H1 (cell line): Measurements from ENCODE around the gene FADS2. TPM values are rescaled to one million over a fixed set of nuclear protein-coding genes. Genes with fewer than 3 reads are reported as not detected.
A peak's percentile ranks its signal among the peaks of the same experiment; 100 is the strongest.

Experiments used
- CTCF ChIA-PET: fragments of 300-600 bp; sonication (Branson Sonifier 250); formaldehyde crosslinking; loops from one replicate; lab custom pipeline; 2021; ENCODE audit not compliant: partially characterized antibody; lab: Charles Lee
- POLR2A ChIA-PET: fragments of 300-600 bp; sonication (Branson Sonifier 250); formaldehyde crosslinking; loops from one replicate; lab custom pipeline; 2021; ENCODE audit warnings: inconsistent platforms; ENCODE audit not compliant: partially characterized antibody; lab: Charles Lee
- DNase-seq, 2 experiments: peaks; one replicate each; pipeline versions ENCODE4 v3.0.0 to v3.0.0-alpha.2; 2010 to 2022; ENCODE audit warnings: low spot score in 2 of 2, low read depth in 1 of 2, mixed read lengths in 1 of 2
- FAIRE-seq: peaks from 2 replicates; lab custom pipeline; 2011; peaks lifted over from hg19 to GRCh38; lab: Jason Lieb, UNC
- H2AFZ ChIP-seq: 2 replicates; pipeline ENCODE4 v1.8.1; 2012; ENCODE audit warnings: low read length, inconsistent platforms
- H2AK5ac ChIP-seq: 2 replicates; pipeline ENCODE4 v1.6.1; 2013; ENCODE audit warnings: low read depth, low read length
- H2BK120ac ChIP-seq: replicated peaks from 2 replicates; pipeline ENCODE3; 2013; ENCODE audit warnings: low read depth, low read length, inconsistent platforms
- H2BK12ac ChIP-seq: 2 replicates; pipeline ENCODE4 v1.6.1; 2013; ENCODE audit warnings: low read depth, low read length
- H2BK15ac ChIP-seq: 2 replicates; pipeline ENCODE4 v1.6.1; 2013; ENCODE audit warnings: low read length
- H2BK20ac ChIP-seq: 2 replicates; pipeline ENCODE4 v1.6.1; 2013; ENCODE audit warnings: low read length
- H2BK5ac ChIP-seq: 2 replicates; pipeline ENCODE4 v1.6.1; 2013; ENCODE audit warnings: low read depth, low read length
- H3K14ac ChIP-seq: 2 replicates; pipeline ENCODE4 v1.6.1; 2013; ENCODE audit warnings: inconsistent platforms; ENCODE audit not compliant: insufficient read length
- H3K18ac ChIP-seq: 2 replicates; pipeline ENCODE4 v1.6.1; 2013; ENCODE audit warnings: low read length; ENCODE audit errors: extremely low read depth
- H3K23ac ChIP-seq: 2 replicates; pipeline ENCODE4 v1.6.1; 2013; ENCODE audit warnings: inconsistent platforms; ENCODE audit not compliant: insufficient read length
- H3K23me2 ChIP-seq: 2 replicates; pipeline ENCODE4 v1.6.1; 2013; ENCODE audit warnings: low read depth, low read length
- H3K27ac ChIP-seq: 2 replicates; pipeline ENCODE4 v1.6.1; 2011; ENCODE audit warnings: low read depth, low read length, inconsistent platforms
- H3K27me3 ChIP-seq, 4 experiments: replicated peaks in 1 of 4; 1 replicate in 1 of 4; 2 replicates in 3 of 4; pipeline versions ENCODE4 v1.6.1 to v1.8.1; 2011 to 2013; ENCODE audit warnings: low read length in 3 of 4, mild to moderate bottlenecking in 3 of 4, inconsistent platforms in 2 of 4, mixed read lengths in 2 of 4, moderate library complexity in 1 of 4; ENCODE audit not compliant: control insufficient read depth in 3 of 4, insufficient read depth in 3 of 4; ENCODE audit errors: extremely low read depth in 1 of 4
- H3K36me3 ChIP-seq, 4 experiments: 2 replicates each; pipeline versions ENCODE4 v1.6.1 to v1.8.1; 2011 to 2013; ENCODE audit warnings: mild to moderate bottlenecking in 4 of 4, low read length in 3 of 4, moderate library complexity in 2 of 4, control low read depth in 1 of 4, inconsistent platforms in 1 of 4; ENCODE audit not compliant: insufficient read depth in 4 of 4, control insufficient read depth in 2 of 4
- H3K4ac ChIP-seq: replicated peaks from 2 replicates; pipeline ENCODE3; 2013; ENCODE audit warnings: low read length, low read depth, mixed read lengths, inconsistent platforms; ENCODE audit not compliant: insufficient read length
- H3K4me1 ChIP-seq, 4 experiments: replicated peaks in 1 of 4; 1 replicate in 1 of 4; 2 replicates in 3 of 4; pipeline versions ENCODE4 v1.6.1 to v1.8.1; 2011 to 2013; ENCODE audit warnings: low read length in 3 of 4, inconsistent platforms in 2 of 4, mixed read lengths in 1 of 4; ENCODE audit not compliant: insufficient read depth in 4 of 4, control insufficient read depth in 3 of 4
- H3K4me2 ChIP-seq, 2 experiments: 2 replicates each; pipeline versions ENCODE4 v1.6.1 to v1.8.1; 2011 to 2013; ENCODE audit warnings: low read depth in 2 of 2, low read length in 2 of 2, control low read depth in 1 of 2, inconsistent platforms in 1 of 2, mild to moderate bottlenecking in 1 of 2; ENCODE audit not compliant: insufficient read depth in 1 of 2
- H3K4me3 ChIP-seq, 4 experiments: fragments of 200-600, 300-600 bp in 1 of 4; sonication (generic), shearing (Covaris generic), sonication (Bioruptor Twin) in 1 of 4; 2 replicates each; pipeline versions ENCODE4 v1.5.1 to v1.8.1; 2011 to 2016; ENCODE audit warnings: low read length in 4 of 4, low read depth in 3 of 4, control low read depth in 2 of 4, inconsistent platforms in 2 of 4, mild to moderate bottlenecking in 2 of 4, mixed read lengths in 1 of 4, moderate library complexity in 1 of 4; ENCODE audit not compliant: insufficient read depth in 2 of 4; ENCODE audit errors: extremely low read depth in 1 of 4
- H3K56ac ChIP-seq: replicated peaks from 2 replicates; pipeline ENCODE3; 2013; ENCODE audit warnings: low read depth, mild to moderate bottlenecking, mixed read lengths, low read length, inconsistent platforms; ENCODE audit not compliant: insufficient read length
- H3K79me1 ChIP-seq: 2 replicates; pipeline ENCODE4 v1.6.1; 2013; ENCODE audit warnings: low read depth, low read length, control low read depth
- H3K79me2 ChIP-seq, 2 experiments: 2 replicates each; pipeline versions ENCODE4 v1.6.1 to v1.8.1; 2012 to 2013; ENCODE audit warnings: low read length in 2 of 2, mild to moderate bottlenecking in 2 of 2, inconsistent platforms in 1 of 2; ENCODE audit not compliant: insufficient read depth in 2 of 2, control insufficient read depth in 1 of 2
- H3K9ac ChIP-seq, 4 experiments: replicated peaks in 1 of 4; 1 replicate in 1 of 4; 2 replicates in 3 of 4; pipeline versions ENCODE4 v1.6.1 to v1.8.1; 2011 to 2013; ENCODE audit warnings: low read depth in 3 of 4, low read length in 3 of 4, control low read depth in 2 of 4, mild to moderate bottlenecking in 2 of 4, moderate library complexity in 2 of 4, inconsistent platforms in 1 of 4; ENCODE audit errors: extremely low read depth in 1 of 4
- H3K9me3 ChIP-seq, 2 experiments: 2 replicates each; pipeline versions ENCODE4 v1.6.1 to v1.8.1; 2012 to 2013; ENCODE audit warnings: mild to moderate bottlenecking in 2 of 2, moderate library complexity in 2 of 2, control low read depth in 1 of 2, inconsistent platforms in 1 of 2, low read depth in 1 of 2, low read length in 1 of 2, mixed read lengths in 1 of 2; ENCODE audit not compliant: insufficient read depth in 2 of 2
- H4K20me1 ChIP-seq, 2 experiments: replicated peaks in 1 of 2; 2 replicates each; pipeline versions ENCODE3 to v1.8.1; 2011 to 2013; ENCODE audit warnings: inconsistent platforms in 2 of 2, low read length in 2 of 2, mild to moderate bottlenecking in 1 of 2; ENCODE audit not compliant: insufficient read depth in 2 of 2, control insufficient read depth in 1 of 2
- H4K5ac ChIP-seq: 2 replicates; pipeline ENCODE4 v1.6.1; 2013; ENCODE audit warnings: low read length, low read depth, mixed read lengths, inconsistent platforms; ENCODE audit not compliant: insufficient read length
- H4K8ac ChIP-seq: 2 replicates; pipeline ENCODE4 v1.8.0; 2013; ENCODE audit warnings: mild to moderate bottlenecking, moderate library complexity, low read length, inconsistent platforms; ENCODE audit not compliant: insufficient read depth; ENCODE audit errors: extremely low read depth
- H4K91ac ChIP-seq: replicated peaks from 2 replicates; pipeline ENCODE3; 2013; ENCODE audit warnings: low read length, mixed read lengths, inconsistent platforms; ENCODE audit not compliant: insufficient read length
- ATF3 ChIP-seq: IDR thresholded peaks from 2 replicates; pipeline ENCODE4 v1.6.1; 2011; ENCODE audit warnings: low read depth, mild to moderate bottlenecking, low read length; ENCODE audit not compliant: insufficient read depth
- CBX8 ChIP-seq: fragments of 300-800, 300-1000 bp; sonication (generic); IDR thresholded peaks from 2 replicates; pipeline ENCODE4 v1.7.1; 2016; ENCODE audit warnings: low read depth, low read length, borderline replicate concordance
- RXRA ChIP-seq: IDR thresholded peaks from 2 replicates; pipeline ENCODE4 v1.6.1; 2011; ENCODE audit warnings: low read depth, mild to moderate bottlenecking, low read length, moderate library complexity; ENCODE audit not compliant: insufficient read depth
- SRF ChIP-seq: IDR thresholded peaks from 2 replicates; pipeline ENCODE4 v1.6.1; 2011; ENCODE audit warnings: mild to moderate bottlenecking, low read depth, low read length, moderate library complexity
- TBP ChIP-seq: IDR thresholded peaks from 2 replicates; pipeline ENCODE4 v1.6.1; 2011; ENCODE audit warnings: low read depth, low read length, improper control_type of control experiment
- ZNF274 ChIP-seq: IDR thresholded peaks from 2 replicates; pipeline ENCODE4 v1.7.0; 2012; ENCODE audit warnings: low read length, borderline replicate concordance; ENCODE audit errors: extremely low read depth
- WGBS, 2 experiments: shearing (Covaris generic) in 1 of 2; methylation state at CpG; one replicate each; pipeline versions ENCODE4 v1.1.6 to v1.1.7; 2013 to 2015; ENCODE audit warnings: low lambda C conversion rate in 2 of 2, mixed read lengths in 2 of 2, inconsistent platforms in 1 of 2, low coverage in 1 of 2, missing lambda C conversion rate in 1 of 2; ENCODE audit not compliant: insufficient replicate concordance in 2 of 2, insufficient coverage in 1 of 2, insufficient read length in 1 of 2; ENCODE audit errors: extremely low coverage in 1 of 2, missing lambda C conversion rate in 1 of 2; 5-methylcytosine and 5-hydroxymethylcytosine counted together
- polyA plus RNA-seq, 7 experiments: library from polyadenylated mRNA; depleted of rRNA in 3 of 7; stranded (reverse) in 5 of 7; unstranded in 2 of 7; fragments of >200 nt in 5 of 7; fragments of 200-250 nt in 2 of 7; gene quantifications; 1 replicate in 5 of 7; 2 replicates in 1 of 7; 4 replicates in 1 of 7; pipeline versions ENCODE4 v1.2.1 to v1.2.3, GENCODE V29; 2011 to 2013; ENCODE audit warnings: missing spikeins in 2 of 7, mixed read lengths in 2 of 7
- total RNA-seq: library from RNA; stranded (reverse); fragmentation: NEBNext Ultra II Directional; extraction: Animal tissue kit (Norgen Biotek cat#: 25700); gene quantifications from 2 replicates; pipeline ENCODE4 v1.2.1, GENCODE V29; 2021
- TF ChIP-seq, protein P1 (sequence below), 3 experiments: IDR thresholded peaks; 1 replicate in 2 of 3; 2 replicates in 1 of 3; pipeline versions ENCODE4 v1.5.1 to v1.6.1; 2011; ENCODE audit warnings: low read length in 3 of 3, mild to moderate bottlenecking in 3 of 3, inconsistent platforms in 2 of 3, low read depth in 1 of 3, moderate library complexity in 1 of 3; ENCODE audit not compliant: insufficient read depth in 1 of 3; ENCODE audit errors: control extremely low read depth in 1 of 3

The FADS2 gene
- total and polyA plus RNA-seq, 2 of the 8 experiments (the other 6 are each of a cell fraction or from before 2014, with no cell fraction given): 499 to 701 TPM

GRCh38 chr11:61907871-61908729, 80.0 kb downstream of the FADS2 start:
- 94% methylated on average over 21 of the region's 21 CpGs; no CpG with 5 or more reads in 1 of the 2 experiments for WGBS, 2 experiments
- no peaks in the 10 kb centered on the region for H3K79me1 ChIP-seq
- TF ChIP-seq, protein P1, sequence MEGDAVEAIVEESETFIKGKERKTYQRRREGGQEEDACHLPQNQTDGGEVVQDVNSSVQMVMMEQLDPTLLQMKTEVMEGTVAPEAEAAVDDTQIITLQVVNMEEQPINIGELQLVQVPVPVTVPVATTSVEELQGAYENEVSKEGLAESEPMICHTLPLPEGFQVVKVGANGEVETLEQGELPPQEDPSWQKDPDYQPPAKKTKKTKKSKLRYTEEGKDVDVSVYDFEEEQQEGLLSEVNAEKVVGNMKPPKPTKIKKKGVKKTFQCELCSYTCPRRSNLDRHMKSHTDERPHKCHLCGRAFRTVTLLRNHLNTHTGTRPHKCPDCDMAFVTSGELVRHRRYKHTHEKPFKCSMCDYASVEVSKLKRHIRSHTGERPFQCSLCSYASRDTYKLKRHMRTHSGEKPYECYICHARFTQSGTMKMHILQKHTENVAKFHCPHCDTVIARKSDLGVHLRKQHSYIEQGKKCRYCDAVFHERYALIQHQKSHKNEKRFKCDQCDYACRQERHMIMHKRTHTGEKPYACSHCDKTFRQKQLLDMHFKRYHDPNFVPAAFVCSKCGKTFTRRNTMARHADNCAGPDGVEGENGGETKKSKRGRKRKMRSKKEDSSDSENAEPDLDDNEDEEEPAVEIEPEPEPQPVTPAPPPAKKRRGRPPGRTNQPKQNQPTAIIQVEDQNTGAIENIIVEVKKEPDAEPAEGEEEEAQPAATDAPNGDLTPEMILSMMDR (IDR thresholded peaks at IDR 0.05; ENCODE audit: control extremely low read depth in 1 of 3, insufficient read depth in 1 of 3, low read depth in 1 of 3, low read length in 3 of 3): no peak
- TF ChIP-seq SRF: no peak
- TF ChIP-seq RXRA: no peak
- TF ChIP-seq TBP: no peak
- TF ChIP-seq ZNF274: no peak
- TF ChIP-seq CBX8: no peak
- TF ChIP-seq ATF3: no peak

More at GRCh38 chr11:61907871-61908729, 80.0 kb downstream of the FADS2 start:
- Histone ChIP-seq H3K79me2 (no peaks in the 10 kb centered on the region), H3K18ac (0 out of 2 replicates have a peak overlapping the region, but pooled peaks have one; percentile 93), H2BK20ac (peak overlapping the region; percentile 80; the same call in 1 of the 2 replicates), H3K23me2 (no peaks in the 10 kb centered on the region), H4K5ac (no peak overlapping the region), H2BK12ac (peak overlapping the region; percentile 81; the same call in 1 of the 2 replicates), H3K56ac (no peak overlapping the region), H3K4ac (no peak overlapping the region), H3K9ac (no peak overlapping the region), H2AFZ (no peak overlapping the region), H3K9me3 (no peaks in the 10 kb centered on the region), H2AK5ac (no peak overlapping the region), H4K8ac (peak overlapping the region; percentile 60; the same call in 1 of the 2 replicates), H3K27me3 (no peaks in the 10 kb centered on the region), H3K4me3 (no peak overlapping the region), H4K20me1 (no peaks in the 10 kb centered on the region), H3K36me3 (no peaks in the 10 kb centered on the region), H3K4me1 (peaks cover 0 to 27% (median 17%) of the 10 kb centered on the region in 4 experiments; a peak in 6 of 7 replicates), H3K4me2 (peak overlapping the region; percentile 43 to 45; a peak in 2 of 4 replicates), H3K27ac (no peak overlapping the region), H3K14ac (no peak overlapping the region), H4K91ac (peak overlapping the region; percentile 29), H3K23ac (no peak overlapping the region), H2BK15ac (0 out of 2 replicates have a peak overlapping the region, but pooled peaks have one; percentile 53), H2BK5ac (0 out of 2 replicates have a peak overlapping the region, but pooled peaks have one; percentile 71), H2BK120ac (no peak overlapping the region)
- ChIA-PET POLR2A (interaction anchor here (1.1 to 15.5 kb wide), 7 partner anchors 12 to 60 kb away, joined by 3 to 137 read pairs (median 7); partner anchors contain the start of genes BEST1 and FTH1), CTCF (interaction anchor here (0.5 to 17.1 kb wide), 15 partner anchors 7 to 219 kb away, joined by 3 to 225 read pairs (median 3); partner anchors contain the start of gene BEST1)
- no peak for FAIRE-seq
- no peak for DNase-seq
